Astrocyte of the cerebellum (primary cell): ENCODE data around the gene LDHB.
"Not testable (repeated sequence)": the region's sequence is repeated elsewhere in the genome, so short reads cannot be mapped to it uniquely, and the experiment has no call there.

Experiments
- DNase-seq: peaks from one replicate; pipeline ENCODE4 v3.0.0-alpha.2; 2011; ENCODE audit warnings: low read depth
- H3K4me3 ChIP-seq: 2 replicates; pipeline ENCODE4 v1.5.1; 2011; ENCODE audit warnings: mild to moderate bottlenecking, low read depth, low read length, moderate library complexity
- CTCF ChIP-seq: IDR thresholded peaks from 2 replicates; pipeline ENCODE4 v1.5.1; 2012; ENCODE audit warnings: low read length, low read depth, moderate library complexity, mild to moderate bottlenecking; ENCODE audit errors: missing control alignments
- in situ Hi-C: cut with HindIII; loops from 2 replicates; pipeline ENCODE4 v1.10.0; 2017; ENCODE audit warnings: low sequenced_read_pairs

The LDHB gene

DNA sequence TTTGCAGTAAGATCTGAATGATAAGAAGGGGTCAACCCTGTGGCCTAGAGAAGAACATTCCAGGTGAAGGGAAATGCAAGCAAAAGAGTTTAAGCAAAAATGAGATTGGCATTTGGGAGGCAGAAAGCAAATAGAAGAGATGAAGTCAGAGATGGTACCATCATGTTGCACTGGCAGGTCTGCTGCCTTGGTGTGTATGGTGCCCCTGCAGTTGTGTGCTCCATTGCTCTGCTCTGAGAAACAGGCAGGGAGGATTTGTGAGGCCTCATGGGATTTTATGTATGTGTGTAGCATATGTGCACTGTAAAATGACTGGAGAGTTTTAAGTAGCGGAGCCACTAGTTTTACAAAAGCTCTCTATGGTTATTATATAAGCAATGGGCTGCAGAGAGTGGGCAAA is 6.6 kb downstream of the LDHB start:
- H3K4me3 ChIP-seq: no peak overlapping the region
- no peak for DNase-seq
- TF ChIP-seq CTCF: no peak
- in situ Hi-C loops: no loop called here

DNA sequence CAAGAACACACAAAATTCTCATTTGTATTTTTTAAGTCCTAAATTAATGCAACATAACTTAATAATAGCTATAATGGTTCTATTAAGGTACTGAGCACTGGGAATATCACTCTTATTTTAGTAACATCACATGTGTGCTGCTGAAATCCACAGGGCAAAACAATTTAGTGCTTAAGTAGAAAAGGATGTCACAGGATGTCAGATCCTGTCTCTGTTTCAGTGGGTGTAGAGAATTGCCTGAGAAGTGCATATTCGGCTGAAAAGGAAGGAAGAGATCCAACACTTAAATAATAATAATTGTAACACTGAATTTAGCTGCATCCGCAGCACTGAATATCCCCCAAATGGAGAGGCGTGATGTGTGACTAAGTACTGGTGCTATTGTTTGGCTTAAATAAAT is 8.6 kb downstream of the LDHB start:
- no peak for DNase-seq
- TF ChIP-seq CTCF: no peak
- no peak overlapping the region for H3K4me3 ChIP-seq
- in situ Hi-C loops: no loop called here

GRCh38 chr12:21648378-21648777 is 9.3 kb downstream of the LDHB start:
- in situ Hi-C loops: no loop called here
- no peak for DNase-seq

GRCh38 chr12:21647179-21647578 is 10.5 kb downstream of the LDHB start:
- in situ Hi-C loops: no loop called here
- no peak for TF ChIP-seq CTCF
- no peak overlapping the region for H3K4me3 ChIP-seq
- DNase-seq: no peak

More at GRCh38 chr12:21648378-21648777, 9.3 kb downstream of the LDHB start:
- H3K4me3 ChIP-seq: no peak overlapping the region
- no peak for TF ChIP-seq CTCF

DNA sequence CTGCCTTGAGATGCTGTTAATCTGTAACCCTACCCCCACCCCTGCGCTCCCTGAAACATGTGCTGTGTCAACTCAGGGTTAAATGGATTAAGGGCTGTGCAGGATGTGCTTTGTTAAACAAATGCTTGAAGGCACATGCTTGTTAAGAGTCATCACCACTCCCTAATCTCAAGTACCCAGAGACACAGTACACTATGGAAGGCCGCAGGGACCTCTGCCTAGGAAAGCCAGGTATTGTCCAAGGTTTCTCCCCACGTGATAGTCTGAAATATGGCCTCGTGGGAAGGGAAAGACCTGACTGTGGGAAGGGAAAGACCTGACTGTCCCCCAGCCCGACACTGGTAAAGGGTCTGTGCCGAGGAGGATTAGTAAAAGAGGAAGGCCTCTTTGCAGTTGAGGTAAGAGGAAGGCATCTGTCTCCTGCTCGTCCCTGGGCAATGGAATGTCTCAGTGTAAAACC is 12.6 kb downstream of the LDHB start:
- DNase-seq, in situ Hi-C loops, H3K4me3 ChIP-seq: not testable (repeated sequence)

DNA sequence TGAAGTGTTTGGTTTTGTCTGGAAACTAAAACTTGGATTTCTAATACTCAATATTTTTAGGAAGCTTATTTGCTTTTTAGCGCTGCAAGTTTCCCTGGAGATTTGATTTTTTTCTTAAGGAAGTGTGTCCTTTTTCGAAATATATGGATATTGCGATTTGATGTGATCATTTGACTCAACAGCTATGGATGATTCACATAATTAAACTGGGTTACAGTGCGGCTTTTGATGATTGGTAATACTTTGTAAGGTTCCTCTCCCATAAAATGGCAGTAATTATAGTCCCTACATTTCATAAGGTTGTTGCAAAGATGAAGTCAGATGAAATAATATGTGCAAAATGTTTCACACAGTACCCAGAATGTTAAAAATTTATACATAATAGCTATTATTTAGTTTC is 13.1 kb downstream of the LDHB start:
- H3K4me3 ChIP-seq: no peak overlapping the region
- no peak for DNase-seq
- in situ Hi-C loops: no loop called here
- TF ChIP-seq CTCF: no peak

GRCh38 chr12:21643758-21644157 is 13.9 kb downstream of the LDHB start:
- no peak for TF ChIP-seq CTCF
- in situ Hi-C loops: no loop called here
- no peak overlapping the region for H3K4me3 ChIP-seq
- no peak for DNase-seq
